AG08395 (cell line): ENCODE measurements around the gene SMTN.
"Not testable (repeated sequence)": the region's sequence is repeated elsewhere in the genome, so short reads cannot be mapped to it uniquely, and the experiment has no call there.

Experiments used
- DNase-seq: peaks from one replicate; pipeline ENCODE4 v3.0.0; 2012; ENCODE audit warnings: mixed read lengths, low spot score

The SMTN gene

DNA sequence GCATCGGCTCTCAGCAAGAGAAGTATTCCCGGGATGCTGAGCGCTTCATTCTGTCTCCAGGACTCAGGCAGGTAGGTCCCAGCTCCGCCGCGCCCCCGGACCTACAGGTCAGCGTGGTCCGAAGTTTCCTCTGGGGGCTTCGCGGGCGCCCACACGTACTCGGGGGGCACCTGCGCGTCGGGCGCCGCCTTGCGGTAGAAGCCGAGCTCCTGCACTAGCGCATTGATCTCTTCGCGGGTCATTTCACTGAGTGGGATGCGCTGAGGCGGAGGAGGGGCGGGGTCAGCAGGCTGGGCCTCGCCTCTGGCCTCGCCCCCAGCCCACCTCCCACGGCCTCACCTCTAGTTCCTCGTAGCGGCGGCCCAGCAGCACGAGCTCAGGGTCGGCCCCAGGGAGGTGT is 23.8 kb downstream of the SMTN start:
- no peak for DNase-seq

DNA sequence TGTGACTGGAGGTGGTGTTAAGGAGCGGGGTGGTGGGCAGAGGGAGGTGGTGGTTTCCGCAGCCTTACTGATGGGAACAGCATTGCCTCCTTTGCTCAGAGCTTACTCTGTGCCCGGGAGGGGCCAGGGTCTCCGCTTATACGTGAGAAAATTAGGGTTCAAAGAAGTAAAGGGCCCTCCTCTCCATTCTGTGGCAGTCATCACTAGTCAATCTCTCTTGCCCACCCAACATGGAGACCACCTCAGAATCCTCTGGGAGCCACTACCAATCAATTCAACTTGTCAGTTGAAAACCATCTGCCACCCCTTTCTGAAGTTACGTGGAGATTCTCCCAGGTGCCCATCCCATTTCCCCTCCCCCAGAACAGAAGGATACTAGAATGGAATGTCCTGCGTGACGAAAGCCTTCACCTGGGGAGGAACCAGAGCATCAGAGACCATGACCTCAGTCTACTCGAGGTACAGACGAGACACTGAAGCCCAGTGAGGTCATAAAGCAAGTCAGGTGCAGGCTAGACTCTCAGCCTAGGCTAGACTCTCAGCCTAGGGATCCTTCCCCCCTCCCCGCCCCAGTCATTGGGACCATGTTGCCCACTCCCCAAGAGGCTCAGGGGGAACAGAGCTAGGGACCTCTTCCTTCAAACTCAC is 24.3 kb downstream of the SMTN start:
- DNase-seq = no peak

DNA sequence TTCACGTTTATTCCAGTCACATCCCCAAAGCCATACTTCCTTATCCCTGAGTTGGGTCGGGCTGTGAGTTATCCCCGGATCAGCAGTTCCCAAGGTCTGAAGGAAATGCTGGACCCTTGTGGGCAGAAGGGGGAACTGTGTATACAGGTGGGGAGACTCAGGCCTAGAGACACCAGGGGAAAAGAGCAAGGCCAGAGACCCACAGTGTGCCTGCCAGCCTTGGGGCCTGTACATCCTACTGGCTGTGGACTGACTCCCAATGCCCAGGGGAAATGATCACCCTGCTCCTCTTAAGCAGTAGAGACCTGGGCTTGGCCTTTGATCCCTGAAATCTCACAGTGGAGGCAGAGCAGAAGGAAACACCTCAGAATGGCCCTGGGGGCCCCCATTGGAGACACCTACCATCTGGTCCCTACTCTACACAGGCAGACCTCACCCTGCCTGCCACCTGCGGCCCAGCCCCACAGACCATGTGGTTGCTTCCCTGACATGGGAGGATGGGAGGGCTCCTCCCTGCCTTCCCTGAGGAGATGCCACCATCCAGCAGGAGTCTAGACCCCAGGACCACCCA is 25.0 kb downstream of the SMTN start:
- no peak for DNase-seq

DNA sequence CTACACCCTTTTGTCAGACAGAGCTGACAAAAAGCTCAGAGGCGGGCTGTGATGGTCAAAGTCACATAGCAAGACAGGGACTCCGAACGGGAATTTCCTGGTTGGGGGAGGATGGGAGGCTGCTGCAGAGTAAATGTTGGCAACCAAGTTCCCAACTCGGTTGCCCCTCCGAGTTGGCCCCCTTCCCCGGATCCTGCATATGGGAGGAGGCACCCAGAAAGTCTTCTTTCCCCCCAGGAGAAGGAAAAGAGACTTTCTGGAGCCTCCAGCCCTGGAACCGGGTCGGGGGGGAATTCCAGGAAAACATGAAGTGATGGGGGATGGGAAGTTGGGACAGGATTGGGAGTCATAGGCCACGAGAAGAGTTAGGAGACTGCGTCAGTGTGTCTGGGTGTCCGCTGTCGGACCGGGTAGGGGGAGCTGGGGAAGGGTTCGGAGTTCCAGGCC is 25.6 kb downstream of the SMTN start:
- DNase-seq = peak; percentile 50

DNA sequence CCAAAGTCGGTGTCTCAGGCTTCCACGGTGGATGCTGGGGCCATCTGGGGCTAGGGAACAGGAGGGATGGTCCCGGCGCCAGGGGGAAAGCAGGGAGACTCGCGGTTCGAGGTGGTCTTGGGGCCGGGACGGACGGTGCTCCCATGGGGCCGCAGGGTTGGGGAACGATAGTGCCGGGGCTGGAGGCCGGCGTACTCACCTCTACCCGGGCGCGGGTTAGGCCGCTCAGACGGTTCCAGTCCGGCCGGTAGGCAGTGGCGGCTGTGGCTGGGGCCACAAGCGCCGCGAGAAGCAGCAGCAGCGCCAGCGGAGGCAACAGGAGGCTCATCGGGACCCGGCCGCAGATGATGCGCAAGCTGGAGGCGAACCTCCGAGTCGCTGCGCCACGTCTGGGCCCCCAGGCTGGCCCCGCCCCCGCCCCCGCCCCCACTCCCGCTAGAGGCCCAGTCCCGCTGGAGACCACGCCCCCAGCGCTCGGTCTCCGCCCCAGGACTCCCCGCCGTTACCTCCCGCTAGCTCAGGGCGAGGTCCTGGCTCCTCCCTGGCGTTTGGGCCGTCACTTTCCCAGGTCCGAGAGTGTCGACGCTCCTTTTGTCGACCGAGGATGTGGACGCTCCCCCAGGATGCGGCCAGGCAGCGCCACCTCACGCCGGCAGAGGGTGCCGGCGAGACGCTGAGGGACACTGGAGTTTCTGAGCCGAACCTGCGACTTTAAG is 26.2 kb downstream of the SMTN start, which contains the start of gene SELENOM:
TSS of gene SELENOM (minus strand) at position 391 of the 716 bp plus-strand sequence. CDS start at position 328, 63 bp downstream.
- DNase-seq = peak; percentile 99

DNA sequence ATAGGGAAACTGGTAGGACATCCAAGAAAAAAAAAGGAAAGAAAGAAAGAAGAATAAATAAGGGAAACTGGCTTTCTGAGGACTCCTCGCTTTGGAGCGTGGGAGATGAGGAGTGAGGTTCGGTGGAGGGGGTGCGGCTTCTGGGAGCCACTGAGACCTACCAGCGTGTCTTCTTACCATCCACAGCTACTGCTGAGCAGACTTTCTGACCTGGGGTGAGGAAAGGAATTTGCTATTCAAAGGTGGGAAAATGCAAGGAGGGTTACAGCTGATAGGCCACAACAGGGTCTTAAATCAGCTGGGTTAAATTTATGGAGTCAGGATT is 26.7 kb downstream of the SMTN start:
- DNase-seq = no peak

DNA sequence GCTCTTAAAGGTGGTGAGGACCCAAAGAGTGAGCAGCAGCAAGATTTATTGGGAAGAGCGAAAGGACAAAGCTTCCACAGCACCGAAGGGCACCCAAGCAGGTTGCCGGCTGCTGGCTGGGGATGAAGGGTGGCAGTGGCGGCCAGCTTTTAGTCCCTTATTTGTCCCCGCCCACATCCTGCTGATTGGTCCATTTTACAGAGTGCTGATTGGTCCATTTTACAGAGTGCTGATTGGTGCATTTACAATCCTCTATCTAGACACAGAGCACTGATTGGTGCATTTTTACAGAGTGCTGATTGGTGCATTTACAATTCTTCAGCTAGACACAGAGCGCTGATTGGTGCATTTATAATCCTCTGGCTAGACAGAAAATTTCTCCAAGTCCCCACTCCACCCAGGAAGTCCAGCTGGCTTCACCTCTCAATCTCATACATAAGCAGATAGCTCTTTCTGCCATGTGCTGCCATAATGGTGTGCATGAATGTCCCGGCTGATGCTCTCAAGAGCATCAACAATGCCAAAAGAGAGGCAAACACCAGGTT is 31.5 kb downstream of the SMTN start:
- DNase-seq = not testable (repeated sequence)

DNA sequence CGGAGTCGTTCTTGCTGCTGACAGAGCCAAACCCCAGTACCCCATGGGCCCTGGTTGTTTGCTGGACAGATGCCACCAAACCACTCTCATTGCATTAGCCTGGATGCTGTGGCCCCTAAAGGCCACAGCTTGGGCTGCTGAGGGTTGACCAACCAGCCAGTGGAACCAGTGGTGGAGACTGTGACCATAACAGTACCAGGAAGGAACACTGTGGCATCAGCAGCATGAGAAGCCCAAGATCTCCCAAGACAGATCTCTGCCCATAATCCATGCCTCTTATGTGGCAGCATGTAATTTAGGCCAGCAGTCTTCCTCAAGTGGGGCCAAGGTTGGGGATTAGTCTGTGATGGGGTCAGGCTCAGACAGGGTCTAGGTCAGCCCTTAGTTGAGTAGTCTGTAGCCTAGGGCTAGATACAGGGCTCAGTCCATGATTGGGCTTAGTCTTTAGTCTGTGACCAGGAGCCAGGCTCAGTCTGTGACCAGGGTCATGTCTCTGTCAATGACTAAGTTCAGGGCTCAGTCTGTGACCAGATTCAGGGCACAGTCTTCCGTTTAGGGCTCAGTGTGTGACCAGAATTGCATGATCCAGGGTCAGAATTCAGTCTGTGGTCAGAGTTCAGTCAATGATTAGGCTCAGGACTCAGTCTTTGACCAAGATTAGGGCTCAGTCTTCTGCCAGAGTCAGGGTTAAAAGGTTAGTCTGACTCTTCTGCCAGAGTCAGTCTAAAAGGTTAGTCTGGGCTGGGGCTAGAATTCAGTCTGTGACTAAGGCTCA is 37.1 kb downstream of the SMTN start:
- no peak for DNase-seq

DNA sequence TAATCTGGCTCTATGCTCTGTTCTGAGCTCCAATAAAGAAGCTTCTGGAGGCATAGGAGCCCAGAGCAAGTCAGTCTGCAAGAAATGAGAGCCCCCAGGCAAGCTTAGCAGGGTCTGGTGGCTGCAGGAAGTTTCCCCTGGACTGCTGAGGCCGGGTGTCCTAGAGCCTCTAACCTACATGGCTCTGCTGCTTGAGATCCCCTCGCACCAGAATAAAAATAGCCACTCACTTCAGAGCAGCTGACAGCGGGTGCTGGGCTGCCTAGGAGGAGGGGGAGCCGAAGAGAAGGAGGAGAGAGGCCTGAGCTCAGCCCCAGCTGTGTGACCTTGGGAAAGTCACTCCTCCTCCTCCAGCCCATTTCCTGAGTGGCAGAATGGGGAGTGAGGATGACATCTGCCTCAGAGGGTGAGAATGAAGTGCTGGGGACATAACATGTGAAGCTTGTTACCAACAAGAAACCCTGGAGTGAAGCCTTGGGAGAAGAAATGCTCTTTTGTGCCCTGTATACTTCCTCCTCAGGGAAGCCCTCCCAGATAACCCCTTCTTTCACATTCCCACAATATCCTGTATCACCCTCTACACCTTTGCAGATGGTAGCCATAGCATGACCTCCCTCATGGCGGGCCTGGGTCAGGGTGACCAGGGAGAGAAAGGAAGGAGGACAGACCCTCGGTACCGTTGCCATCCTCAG is 38.1 kb downstream of the SMTN start:
- DNase-seq = no peak

DNA sequence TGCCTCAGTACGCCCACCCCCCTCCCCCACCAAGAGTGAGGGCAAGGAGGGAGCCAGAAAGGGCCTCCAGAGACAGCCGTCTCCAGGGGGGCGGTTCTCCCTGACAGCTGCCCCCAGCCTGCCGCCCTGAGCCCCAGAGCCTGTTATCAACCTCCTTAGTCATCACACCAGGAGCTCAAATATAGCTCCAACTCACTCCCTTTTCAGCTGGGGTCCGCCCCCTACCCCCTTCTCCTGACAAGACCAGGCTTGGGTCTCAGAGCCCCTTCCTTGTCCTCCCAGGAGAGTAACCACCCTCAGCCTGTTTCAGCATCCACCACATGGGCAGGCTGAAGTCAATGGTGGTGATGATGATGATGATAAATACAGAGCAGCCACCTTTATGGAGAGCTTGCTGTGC is 39.1 kb downstream of the SMTN start:
- no peak for DNase-seq

DNA sequence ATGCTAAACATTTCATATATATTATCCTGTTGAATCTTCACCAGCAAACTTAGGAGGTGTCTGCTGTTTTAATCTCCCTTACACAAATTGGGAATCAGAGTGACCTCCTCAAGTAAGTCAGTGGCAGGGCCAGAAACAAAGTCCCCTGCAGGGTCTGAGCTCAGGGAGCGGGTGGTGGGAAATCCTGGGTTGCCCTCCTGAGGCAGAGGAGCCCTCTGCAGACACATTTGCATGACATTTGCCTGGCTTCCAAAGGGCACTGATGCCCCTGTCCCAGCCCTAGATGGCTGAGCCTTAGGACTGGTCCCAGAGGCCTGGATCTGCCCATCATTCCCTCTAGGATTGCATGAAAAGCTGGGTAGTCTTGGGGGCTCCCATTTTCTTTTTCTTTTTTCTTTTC is 39.5 kb downstream of the SMTN start:
- DNase-seq = no peak

DNA sequence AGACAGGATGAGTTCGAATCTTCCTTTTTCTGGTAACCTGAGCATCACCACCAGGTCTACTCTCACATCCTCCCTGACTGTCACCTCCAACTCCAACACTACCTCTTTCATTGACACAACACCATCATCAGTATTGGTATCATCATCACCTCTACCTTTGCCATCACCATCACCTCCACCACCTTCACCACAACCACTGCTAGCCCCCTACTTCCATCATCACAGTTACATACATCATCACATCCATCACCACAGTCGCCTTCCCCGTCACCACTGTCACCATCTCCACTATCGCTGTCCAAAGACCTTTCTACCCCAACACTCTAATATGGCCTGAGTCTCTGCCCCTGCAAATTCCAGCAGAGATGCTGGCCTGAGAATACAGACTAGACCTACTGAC is 40.3 kb downstream of the SMTN start:
- no peak for DNase-seq

DNA sequence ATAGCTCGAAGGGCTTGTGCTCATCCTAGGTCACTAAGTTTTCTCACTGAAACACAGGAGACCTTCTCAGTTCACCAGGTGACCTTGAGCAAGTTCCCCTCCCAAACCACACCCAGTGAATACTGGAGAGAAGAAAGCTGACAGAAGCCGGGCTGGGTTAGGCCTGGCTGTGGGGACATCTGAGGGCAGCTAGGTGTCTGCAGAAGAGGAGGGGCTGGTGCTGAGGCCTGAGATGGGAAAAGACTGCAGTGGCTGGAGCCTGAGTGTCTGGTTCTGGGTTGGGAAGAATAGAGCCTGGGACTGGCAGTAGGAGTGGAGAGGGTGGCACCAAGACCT is 41.0 kb downstream of the SMTN start:
- DNase-seq = no peak

DNA sequence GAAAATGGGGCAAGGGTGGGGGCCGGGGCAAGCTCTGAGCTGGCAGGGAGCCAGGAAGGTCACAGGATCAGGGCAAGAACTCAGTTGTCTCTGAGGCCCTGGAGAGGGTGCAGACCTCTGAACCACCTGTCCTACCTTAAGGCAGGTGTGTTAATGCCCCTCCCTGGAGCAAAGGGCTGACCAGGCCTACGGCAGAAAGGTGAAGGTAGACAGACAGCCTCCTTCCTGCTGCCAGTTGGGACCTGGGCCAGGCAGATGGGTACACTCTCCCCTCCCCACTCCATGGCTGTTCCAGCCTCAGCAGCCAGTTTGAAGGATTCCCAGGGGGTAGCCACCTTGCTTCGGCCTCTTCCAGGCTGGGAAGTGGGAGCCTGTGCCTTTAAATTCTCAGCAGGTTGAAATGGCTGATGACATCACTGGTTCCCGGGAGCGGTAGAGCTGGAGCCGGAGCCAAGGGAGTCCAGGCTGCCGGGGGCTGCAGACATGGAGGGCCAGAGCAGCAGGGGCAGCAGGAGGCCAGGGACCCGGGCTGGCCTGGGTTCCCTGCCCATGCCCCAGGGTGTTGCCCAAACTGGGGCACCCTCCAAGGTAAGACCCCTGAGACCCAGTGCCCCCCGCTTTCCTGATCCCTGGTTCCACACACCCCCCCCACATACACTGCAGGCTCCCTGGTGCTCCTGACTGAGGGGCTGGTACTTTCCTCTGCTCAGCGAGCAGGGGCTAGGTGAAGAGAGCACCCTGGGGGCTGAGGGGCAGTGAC is 41.6 kb downstream of the SMTN start, which contains the start of gene INPP5J:
TSS of gene INPP5J (plus strand) at position 435 of the 760 bp plus-strand sequence. CDS start at position 484, 49 bp downstream.
- DNase-seq = peak; percentile 77

DNA sequence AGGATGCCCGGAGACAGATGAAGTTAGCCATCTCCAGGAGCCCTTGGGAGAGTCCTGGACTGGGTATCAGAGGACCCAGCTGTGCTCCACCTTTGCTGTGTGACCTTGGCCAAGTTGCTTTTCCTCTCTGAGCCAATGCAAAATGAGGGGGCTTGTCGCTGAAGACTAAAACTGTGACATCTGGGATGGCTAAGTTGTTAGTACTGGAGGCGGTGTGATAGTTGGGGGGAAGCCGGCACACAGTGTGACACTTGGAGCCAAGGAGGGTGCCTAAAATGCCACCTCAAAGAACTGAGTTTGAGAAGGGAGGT is 42.1 kb downstream of the SMTN start:
- DNase-seq = no peak

DNA sequence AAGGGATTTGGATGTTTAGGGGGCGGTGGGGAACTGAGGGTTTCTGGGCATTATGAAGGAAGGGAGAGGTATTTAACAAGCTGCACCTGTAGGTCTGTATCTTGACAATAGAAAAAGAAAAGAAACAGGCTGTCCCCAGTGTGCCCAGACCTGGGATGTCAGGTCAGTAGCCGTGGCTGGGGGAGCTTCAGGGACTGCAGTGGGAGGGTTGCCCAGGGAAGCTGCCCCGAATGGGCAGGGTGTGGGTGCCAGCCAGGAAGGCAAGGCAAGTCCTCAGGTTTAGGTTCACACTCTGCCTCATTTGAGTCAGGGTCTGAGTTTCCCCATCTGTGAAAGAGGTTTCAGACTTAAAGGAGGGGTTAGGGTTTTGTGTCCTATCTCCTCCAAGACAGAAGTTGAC is 43.2 kb downstream of the SMTN start:
- no peak for DNase-seq

DNA sequence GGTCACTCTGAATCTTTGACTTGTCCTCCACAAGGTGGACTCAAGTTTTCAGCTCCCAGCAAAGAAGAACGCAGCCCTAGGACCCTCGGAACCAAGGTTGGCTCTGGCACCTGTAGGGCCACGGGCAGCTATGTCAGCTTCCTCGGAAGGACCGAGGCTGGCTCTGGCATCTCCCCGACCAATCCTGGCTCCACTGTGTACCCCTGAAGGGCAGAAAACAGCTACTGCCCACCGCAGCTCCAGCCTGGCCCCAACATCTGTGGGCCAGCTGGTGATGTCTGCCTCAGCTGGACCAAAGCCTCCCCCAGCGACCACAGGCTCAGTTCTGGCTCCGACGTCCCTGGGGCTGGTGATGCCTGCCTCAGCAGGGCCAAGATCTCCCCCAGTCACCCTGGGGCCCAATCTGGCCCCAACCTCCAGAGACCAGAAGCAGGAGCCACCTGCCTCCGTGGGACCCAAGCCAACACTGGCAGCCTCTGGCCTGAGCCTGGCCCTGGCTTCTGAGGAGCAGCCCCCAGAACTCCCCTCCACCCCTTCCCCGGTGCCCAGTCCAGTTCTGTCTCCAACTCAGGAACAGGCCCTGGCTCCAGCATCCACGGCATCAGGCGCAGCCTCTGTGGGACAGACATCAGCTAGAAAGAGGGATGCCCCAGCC is 43.8 kb downstream of the SMTN start:
- DNase-seq = no peak

DNA sequence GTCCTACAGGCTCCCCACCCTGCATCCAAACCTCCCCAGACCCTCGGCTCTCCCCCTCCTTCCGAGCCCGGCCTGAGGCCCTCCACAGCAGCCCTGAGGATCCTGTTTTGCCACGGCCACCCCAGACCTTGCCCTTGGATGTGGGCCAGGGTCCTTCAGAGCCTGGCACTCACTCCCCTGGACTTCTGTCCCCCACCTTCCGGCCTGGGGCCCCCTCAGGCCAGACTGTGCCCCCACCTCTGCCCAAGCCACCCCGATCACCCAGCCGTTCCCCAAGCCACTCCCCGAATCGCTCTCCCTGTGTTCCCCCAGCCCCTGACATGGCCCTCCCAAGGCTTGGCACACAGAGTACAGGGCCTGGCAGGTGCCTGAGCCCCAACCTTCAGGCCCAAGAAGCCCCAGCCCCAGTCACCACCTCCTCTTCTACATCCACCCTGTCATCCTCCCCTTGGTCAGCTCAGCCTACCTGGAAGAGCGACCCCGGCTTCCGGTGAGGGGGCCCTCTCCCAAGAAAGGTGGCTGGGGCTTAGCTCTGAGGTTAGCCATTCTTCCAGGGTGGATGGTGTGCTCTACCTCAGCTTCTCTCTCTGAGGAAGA is 44.5 kb downstream of the SMTN start:
- no peak for DNase-seq

DNA sequence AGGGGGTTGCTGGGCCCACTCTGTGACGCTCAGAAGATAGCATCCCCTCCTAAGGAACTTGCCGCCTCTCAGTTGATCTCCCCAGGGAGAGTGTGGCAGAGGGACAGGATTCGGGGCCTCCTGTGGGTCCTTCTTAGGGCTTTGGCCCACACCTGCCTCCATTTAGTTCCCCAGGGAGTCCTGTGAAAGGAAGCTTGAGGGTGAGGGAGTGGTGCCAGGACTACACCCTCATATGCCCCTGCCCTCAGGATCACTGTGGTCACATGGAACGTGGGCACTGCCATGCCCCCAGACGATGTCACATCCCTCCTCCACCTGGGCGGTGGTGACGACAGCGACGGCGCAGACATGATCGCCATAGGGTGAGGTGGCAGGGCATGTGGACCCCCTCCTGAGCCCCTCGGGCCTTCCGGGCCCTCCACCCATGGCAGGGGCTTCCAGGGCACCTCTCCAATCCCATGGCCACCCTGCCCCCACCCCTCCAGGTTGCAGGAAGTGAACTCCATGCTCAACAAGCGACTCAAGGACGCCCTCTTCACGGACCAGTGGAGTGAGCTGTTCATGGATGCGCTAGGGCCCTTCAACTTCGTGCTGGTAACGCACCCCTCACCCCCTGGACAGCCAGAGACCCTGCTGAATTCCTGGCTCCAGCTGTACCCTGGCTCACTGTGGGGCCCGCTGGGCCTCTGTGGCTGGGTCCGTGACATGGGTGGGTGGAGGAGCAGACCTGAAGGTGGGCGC is 45.2 kb downstream of the SMTN start:
- DNase-seq = no peak

DNA sequence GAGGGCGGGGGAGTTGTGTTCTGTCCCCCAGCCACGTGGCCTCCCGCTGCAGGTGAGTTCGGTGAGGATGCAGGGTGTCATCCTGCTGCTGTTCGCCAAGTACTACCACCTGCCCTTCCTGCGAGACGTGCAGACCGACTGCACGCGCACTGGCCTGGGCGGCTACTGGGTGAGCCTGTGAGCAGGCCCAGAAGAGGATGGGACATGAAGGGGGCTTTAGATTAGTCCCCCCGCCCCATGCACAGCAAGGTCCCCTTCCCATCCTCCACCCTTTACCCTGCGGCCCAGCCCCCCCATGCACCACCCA is 45.7 kb downstream of the SMTN start:
- no peak for DNase-seq
